Measurements from ENCODE around the gene METTL27.

GRCh38 chr7:73829505-73829904, 12.8 kb downstream of the METTL27 start:
- TF ChIP-seq CTCF (IDR thresholded peaks at IDR 0.05) (no peak), POLR2A (IDR thresholded peaks at IDR 0.05) (no peak), EP300 (IDR thresholded peaks at IDR 0.05) (no peak), POLR2AphosphoS5 (IDR thresholded peaks at IDR 0.05) (no peak)

Data from stomach (tissue), 4 donors.